GM19324 (cell line): Measurements from ENCODE around the gene NAIP.
"Not testable (repeated sequence)": the region's sequence is repeated elsewhere in the genome, so short reads cannot be mapped to it uniquely, and the experiment has no call there.

Experiments
- ATAC-seq: cut with Tn5 transposase; IDR thresholded peaks from one replicate; pipeline ENCODE4 v1.9.1; 2021; ENCODE audit warnings: mild to moderate bottlenecking, moderate library complexity; ENCODE audit not compliant: unreplicated experiment, low FRiP score

NAIP gene, protein sequence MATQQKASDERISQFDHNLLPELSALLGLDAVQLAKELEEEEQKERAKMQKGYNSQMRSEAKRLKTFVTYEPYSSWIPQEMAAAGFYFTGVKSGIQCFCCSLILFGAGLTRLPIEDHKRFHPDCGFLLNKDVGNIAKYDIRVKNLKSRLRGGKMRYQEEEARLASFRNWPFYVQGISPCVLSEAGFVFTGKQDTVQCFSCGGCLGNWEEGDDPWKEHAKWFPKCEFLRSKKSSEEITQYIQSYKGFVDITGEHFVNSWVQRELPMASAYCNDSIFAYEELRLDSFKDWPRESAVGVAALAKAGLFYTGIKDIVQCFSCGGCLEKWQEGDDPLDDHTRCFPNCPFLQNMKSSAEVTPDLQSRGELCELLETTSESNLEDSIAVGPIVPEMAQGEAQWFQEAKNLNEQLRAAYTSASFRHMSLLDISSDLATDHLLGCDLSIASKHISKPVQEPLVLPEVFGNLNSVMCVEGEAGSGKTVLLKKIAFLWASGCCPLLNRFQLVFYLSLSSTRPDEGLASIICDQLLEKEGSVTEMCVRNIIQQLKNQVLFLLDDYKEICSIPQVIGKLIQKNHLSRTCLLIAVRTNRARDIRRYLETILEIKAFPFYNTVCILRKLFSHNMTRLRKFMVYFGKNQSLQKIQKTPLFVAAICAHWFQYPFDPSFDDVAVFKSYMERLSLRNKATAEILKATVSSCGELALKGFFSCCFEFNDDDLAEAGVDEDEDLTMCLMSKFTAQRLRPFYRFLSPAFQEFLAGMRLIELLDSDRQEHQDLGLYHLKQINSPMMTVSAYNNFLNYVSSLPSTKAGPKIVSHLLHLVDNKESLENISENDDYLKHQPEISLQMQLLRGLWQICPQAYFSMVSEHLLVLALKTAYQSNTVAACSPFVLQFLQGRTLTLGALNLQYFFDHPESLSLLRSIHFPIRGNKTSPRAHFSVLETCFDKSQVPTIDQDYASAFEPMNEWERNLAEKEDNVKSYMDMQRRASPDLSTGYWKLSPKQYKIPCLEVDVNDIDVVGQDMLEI (N-terminal part only)

DNA sequence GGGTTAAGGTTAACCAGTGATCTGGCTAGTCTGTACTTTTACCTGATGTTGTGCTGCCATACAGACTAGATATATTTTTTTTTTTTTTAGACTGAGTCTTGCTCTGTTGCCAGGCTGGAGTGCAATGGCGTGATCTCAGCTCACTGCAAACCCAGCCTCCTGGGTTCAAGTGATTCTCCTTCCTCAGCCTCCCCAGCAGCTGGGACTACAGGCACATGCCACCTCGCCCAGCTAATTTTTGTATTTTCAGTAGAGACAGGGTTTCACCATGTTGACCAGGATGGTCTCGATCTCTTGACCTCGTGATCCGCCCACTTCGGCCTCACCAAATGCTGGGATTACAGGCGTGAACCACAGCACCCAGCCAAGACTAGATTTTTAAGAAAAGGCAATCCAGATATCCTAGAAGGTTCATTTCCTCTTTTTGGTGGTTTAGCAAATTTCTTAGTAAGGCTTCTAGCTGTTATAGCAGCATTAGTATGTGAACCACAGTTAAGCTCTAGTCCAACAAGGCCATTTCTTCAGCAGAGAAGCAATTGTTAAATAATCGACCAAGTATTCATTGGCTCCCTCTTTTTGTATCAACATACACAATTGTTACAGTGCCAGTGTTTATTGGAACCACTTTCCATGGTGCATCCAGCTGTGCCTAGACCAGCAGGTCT lies at the start of gene NAIP:
Gene NAIP, minus strand, starts transcription at position 51 of the 665 bp plus-strand sequence. CDS start 12,424 bp downstream, outside the sequence.
- ATAC-seq, result not testable (repeated sequence)

DNA sequence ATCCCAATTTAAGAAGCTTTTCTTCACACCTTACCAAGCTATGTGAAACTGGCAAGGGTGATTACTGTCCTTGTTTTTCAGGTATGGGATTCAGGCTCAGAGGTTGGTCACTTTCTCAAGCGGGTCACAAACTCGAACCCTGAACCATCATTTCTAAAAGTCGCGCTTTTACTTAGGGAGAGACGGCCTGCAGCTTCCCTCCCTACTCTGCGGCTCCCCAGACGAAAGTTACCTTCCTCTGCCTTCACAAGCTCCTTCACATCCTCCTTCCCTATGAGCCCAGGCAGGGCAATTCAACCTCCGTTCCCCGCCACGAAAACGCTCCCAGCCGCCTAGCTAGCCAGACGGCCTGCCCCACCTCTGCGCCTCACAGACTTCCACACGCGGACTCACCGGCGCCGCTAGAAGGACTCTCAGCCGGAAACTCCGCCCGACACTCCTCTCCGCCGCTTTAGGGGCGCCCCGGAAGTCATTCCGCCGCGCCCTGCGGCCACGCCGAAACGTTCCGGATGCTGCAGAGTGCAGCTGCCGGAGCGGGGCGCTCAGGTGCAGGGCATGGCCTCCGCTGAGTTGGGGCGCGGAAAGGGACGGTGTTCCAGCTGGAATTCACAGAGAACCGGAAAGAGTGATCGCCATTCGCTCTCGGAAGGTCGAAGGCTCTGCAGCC lies 42.3 kb upstream of the NAIP start, which contains the start of gene GTF2H2:
Gene GTF2H2, minus strand, starts transcription at position 415 of the 667 bp plus-strand sequence. CDS start 4,913 bp downstream, outside the sequence.
- peak; percentile 96 for ATAC-seq

DNA sequence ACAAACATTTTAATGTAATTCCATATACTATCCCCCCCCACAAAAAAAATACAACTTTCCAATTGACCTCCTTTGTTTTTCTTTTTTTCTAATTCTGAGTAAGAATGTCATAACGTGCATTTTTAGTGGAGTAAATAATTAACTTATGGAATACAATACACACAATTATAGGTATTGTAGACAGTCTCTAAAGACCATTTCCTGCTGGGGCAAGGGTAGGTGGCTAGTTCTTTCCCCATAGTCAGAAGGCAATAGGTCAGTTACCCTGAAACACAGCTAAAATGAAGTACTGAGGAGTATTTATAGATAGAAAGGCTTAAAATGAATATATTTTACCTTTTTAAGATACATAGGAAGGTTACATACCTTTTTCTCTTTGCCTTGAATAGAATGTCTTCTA lies 36.2 kb upstream of the NAIP start:
- not testable (repeated sequence) for ATAC-seq

DNA sequence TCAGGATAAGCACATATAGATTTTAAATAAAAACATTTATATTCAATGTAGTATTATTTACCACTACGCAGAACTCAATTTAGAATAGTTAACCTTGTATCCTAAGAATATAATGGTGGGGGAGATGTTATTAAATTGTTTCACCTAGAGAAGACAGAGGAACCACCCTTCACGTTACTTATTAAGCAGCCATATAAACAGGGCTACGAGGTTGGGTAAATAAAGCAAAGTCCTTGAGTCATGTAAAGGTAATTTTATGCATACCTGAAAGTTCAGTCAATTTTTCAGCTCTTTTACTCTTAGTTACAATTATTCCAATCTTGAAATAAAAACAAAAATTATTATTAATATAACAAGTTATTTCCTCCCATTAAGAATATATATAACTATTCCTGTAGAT lies 34.3 kb upstream of the NAIP start:
- ATAC-seq, result not testable (repeated sequence)

DNA sequence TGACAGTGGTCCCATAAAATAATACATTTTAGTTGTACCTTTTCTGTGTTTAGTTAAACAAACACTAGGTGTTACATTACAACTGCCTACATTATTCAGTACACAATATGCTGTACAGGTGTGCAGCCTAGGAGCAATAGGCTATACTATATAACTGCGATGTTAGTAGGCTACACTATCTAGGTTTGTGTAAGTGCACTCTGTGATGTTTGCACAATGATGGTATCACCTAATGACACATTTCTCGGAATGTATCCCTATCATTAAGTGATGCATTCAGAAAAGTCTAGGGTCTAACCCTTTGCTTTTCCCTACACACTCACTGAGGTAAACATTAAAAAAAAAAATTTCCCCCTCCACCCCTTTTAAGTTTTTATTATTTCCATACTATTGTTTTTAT lies 19.7 kb upstream of the NAIP start:
- not testable (repeated sequence) for ATAC-seq

DNA sequence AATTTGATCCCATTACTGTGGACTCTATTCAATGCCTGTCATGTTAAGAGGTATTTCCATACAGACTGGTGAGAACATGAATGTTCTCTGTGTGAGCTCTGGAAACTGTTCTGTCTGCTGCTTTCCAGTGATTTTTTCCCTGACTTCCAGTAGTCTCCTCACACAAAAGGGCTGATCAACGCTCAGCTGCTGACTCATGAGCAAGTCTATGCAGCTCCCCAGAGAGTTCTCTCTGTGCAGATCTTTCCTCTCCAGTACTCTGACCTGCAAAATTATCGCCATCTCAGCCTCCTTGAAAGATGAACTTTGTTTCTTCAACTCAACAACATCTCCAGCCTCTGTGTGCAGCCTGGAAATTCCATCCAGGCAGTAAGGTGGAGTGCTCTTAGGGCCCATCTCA lies 19.0 kb upstream of the NAIP start:
- not testable (repeated sequence) for ATAC-seq

DNA sequence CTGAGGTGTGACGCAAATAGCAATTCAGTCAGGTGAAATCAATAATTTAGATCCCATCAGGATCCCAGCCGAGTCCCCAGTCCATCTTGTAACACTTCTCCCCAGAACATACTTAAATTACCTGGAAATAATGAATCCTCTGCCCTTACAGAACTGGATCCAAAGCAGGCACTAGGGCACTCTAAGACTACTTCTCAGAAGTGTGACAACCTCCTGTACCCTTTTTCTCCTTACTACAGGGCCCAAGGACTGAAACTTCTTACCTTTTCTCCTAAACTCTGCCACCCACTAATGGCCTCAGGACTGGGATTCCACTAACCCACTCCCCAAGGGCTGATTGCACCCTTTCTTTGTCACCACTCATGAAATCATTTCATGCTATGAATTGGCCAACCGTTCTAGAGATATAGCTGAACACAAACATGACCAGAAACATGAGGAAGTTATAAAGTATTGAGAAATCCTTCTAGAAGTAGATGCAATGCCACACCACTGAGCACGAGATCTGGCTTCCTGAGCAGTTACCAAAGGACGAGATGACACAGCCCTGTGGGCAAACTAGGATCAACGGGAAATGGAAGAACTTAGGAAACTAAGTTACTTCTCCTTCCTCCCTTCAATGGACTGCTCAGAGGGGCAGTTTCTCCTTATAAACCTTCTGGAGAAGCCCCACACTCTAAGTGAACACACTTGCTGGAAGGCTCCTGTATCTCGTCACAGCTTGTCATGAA lies 6.1 kb upstream of the NAIP start:
- not testable (repeated sequence) for ATAC-seq

DNA sequence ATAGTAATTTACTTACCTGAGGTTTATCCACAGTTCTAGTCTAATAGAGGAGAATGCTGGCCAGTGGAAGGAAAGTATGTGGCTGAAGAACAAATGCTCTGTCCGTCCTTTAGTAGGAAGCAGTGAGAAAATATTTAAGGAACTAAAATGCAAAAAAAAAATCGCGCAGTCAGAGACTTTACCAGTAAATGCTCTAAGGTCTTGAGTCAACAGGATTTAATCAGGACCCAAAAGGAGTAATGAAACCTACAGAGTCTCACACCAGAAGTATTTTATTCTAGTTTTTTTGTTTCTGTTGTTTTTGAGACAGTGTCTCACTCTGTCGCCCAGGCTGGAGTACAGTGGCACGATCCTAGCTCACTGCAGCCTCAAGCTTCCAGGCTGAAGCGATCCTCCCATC lies 4.5 kb downstream of the NAIP start:
- not testable (repeated sequence) for ATAC-seq

DNA sequence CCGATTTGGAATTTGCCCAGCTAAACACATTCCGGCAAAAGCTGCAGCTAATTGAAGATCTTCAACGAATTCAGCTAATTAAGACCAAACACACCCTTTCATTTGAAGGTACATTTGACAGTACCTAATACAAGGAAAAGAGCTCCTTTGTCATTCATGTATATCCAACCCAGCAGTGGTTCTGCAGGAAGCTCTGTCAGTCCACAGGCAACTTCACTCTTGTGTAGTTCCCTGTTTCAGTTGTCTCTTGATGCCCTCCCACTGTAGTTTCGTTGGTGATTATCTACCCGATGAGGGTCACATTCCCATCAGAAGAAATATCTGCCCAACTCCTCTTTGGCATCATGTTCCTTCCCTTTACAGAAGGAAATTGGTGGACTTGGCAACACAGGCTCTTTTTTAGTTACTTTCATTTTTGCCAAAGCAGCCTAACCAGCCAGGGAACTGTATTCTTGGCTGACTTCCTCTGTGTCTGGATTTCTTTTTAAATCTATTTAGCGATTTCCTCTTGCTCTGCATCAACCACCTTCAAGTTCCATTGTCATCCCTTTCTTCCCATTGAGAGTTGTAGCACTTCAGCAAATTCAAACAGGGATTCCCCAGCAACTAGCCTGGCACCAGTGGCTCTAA lies 6.6 kb downstream of the NAIP start:
- not testable (repeated sequence) for ATAC-seq

DNA sequence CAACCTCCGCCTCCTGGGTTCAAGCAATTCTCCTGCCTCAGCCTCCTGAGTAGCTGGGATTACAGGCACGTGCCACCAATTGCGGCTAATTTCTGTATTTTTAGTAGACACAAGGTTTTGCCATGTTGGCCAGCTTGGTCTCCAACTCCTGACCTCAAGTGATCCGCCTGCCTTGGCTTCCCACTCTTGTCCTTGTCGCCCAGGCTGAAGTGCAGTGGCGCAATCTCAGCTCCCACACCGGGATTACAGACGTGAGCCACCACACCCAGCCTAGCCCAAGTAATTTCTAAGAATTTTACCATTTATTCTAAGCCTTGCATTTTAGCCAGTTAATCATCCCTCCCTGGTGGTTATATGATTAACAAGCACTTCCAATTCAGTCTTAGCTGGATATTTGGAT lies 11.0 kb downstream of the NAIP start:
- ATAC-seq, result no peak

DNA sequence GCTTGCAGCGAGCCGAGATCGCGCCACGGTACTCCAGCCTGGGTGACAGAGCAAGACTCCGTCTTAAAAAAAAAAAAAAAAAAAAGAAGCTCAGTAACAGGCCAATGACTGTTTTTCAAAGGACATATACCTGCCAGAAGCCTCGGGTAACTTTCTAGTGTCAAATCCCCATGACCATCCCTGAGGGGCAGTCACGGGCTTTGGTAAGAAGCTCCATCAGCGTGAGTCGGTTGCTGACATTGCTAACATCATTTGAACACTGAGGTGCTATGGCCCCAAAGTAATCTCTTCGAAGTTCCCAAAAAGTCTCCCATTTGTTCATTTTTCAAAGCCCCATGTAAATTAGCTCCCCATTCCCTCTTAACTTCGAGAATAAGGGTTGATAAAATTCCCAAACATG lies 11.6 kb downstream of the NAIP start:
- no peak for ATAC-seq

DNA sequence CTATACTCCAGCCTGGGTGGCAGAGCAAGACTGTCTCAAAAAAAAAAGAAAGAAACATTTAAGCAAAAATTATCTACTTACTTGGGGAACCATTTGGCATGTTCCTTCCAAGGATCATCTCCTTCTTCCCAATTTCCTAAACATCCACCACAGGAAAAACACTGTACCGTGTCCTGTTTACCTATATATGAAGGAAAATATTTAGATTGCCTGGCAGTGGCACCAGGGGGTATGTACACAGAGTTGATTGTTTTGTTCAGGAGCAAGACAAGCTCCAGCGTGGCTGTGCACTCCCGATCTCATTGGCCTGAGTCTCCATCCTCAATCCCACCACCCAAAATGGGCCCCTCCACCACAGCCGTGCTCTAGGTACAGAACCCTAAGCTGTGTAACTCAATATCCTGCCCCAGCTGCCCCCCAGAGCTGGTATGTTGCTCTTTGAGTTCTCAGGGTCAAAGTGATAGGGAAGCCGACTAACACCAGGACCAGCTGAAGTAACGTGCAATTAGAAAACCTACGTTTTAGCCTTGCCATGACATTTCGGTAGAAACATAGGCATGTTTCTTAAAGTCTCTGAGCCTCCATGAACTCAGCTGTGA lies 13.8 kb downstream of the NAIP start:
- ATAC-seq, result no peak

DNA sequence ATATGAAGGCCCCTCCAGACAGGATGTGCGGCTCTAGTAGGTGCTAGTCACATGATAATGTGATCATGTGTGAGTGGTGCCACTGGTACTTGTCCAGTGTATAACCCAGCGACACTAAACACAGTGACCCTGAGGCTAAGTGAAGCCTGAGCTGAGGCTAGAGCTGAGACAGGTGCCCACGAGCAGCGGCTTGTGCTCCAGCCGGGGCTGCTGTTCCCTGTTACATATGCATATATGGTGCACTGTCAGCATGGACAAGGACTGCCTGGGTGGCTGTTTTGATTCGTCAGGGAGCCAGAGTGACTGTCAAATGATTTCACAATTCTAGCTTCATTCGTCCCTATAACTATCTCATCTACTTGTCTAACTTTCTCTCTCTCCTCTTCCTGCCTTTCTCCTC lies 18.2 kb downstream of the NAIP start:
- ATAC-seq, result not testable (repeated sequence)

DNA sequence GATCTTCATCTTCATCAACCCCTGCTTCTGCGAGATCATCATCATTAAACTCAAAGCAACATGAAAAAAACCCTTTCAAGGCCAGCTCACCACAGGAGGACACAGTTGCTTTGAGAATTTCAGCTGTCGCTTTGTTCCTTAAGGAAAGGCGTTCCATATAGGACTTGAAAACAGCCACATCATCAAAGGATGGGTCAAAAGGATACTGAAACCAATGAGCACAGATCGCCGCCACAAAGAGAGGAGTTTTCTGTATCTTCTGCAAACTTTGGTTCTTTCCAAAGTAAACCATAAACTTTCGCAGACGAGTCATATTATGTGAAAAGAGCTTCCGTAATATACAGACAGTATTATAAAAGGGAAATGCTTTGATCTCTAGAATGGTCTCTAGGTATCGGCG lies 40.3 kb downstream of the NAIP start:
- not testable (repeated sequence) for ATAC-seq

DNA sequence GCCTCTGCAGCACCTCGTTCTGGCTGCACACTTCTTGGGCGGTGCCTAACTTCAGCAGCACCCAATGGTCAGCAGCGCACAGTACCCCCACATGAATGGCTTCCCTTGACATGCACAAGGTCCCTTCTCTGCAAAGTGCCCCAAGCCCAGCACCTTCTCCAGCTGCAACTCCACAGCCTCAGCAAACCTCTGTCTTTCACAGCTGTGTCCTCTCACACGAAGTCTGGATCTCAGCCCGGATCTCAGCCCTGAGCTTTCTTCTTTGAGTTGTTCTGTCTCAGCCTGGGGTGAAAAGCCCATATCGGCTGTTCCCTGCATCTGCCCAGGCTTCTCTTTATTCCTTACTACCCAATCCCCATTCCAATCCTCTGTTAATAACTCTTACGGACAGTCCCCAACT lies 57.9 kb downstream of the NAIP start:
- ATAC-seq, result not testable (repeated sequence)

DNA sequence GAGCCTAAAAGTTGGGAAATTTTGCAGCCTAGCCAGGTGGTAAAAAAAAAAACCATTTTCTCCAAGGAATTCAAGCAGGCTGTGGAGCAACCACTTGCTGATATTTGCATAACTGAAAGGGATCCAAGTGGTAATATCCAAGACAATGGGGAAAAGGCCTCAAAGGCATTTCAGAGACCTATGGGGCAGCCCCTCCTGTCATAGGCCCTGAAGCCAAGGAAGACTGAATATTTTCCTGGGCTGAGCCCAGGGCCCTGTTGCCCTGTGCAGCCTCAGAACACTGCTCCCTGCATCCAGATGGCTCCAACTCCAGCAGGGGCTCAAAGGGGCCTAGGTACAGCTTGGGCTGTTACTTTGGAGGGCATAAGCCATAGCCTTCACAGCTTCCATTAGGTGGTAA lies 60.6 kb downstream of the NAIP start:
- not testable (repeated sequence) for ATAC-seq

DNA sequence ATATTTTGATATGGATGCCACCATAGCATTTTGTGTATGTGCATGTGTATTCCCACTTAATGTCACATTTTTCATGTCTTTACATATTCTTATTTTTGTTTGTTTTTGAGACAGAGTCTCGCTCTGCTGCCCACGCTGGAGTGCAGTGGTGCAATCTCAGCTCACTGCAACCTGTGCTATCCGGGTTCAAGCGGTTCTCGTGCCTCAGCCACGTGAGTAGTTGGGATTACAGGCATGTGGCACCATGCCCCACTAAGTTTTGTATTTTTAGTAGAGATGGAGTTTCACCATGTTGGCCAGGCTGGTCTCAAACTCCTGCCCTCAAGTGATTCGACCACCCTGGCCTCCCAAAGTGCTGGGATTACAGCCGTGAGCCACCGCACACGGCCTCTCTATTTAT lies 72.1 kb downstream of the NAIP start:
- ATAC-seq, result not testable (repeated sequence)

DNA sequence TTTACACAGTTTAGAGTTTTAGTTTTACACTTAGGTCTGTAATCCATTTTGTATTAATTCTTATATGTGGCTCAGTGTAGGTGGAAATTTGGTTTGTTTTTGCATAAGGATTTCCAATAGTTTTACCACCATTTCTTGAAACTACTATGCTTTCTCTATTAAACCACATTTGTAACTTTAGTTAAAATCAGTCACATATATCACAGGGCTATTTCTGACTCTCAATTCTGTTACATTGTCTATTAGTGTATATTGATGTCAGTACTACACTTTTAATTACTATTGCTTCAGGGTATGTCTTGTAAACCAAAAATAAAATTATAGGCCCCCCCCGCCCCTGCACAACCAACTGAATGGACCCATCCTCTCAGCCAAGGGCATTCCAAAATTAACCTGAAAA lies 92.6 kb downstream of the NAIP start:
- not testable (repeated sequence) for ATAC-seq
